Activated T-helper 1 cell treated with Interleukin-2 at 50 U/mL for 16 hours (primary cell): ENCODE data around the gene ARHGEF16.

Source experiments
- DNase-seq: peaks from one replicate; pipeline ENCODE4 v3.0.0-alpha.2; 2020; ENCODE audit warnings: low read depth

The ARHGEF16 gene

GRCh38 chr1:3453891-3454810, at the start of gene ARHGEF16:
Gene ARHGEF16 (plus strand): TSS chr1:3454665. CDS start chr1:3463085, 8,420 bp downstream.
- DNase-seq = peak; percentile 14

DNA sequence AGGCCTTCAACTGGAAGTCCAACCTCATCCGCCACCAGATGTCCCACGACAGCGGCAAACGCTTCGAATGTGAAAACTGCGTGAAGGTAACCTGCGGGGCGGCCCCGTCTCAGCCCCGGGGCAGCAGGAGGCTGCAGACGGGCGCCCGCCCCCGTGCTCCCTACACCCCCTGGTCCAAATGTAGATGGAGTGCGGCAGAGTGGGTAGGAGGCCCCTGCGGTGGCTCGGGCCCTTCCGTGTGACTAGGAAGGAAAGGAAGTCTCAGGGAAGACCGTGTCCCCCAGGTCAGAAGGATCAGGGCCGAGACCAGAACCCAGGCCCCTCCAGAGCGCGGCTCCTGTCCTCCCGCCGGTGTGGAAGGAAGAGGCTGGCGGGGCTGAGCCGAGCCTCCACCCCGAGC, 49.7 kb upstream of the ARHGEF16 start:
- no peak for DNase-seq

DNA sequence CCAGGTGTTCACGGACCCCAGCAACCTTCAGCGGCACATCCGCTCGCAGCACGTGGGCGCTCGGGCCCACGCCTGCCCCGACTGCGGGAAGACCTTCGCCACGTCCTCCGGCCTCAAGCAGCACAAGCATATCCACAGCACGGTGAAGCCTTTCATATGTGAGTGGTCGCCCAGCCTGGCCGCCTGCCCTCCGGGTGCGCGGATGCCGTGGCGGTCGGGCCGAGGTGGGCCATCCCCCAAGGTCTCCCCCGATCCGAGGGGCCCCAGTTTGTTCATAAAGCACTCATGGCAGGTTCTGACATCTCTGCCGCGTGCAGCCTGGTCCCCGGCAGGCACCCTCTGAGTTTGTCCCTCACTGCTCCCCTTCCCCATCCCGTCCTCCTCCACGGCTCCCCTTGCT, 49.0 kb upstream of the ARHGEF16 start:
- DNase-seq = no peak

DNA sequence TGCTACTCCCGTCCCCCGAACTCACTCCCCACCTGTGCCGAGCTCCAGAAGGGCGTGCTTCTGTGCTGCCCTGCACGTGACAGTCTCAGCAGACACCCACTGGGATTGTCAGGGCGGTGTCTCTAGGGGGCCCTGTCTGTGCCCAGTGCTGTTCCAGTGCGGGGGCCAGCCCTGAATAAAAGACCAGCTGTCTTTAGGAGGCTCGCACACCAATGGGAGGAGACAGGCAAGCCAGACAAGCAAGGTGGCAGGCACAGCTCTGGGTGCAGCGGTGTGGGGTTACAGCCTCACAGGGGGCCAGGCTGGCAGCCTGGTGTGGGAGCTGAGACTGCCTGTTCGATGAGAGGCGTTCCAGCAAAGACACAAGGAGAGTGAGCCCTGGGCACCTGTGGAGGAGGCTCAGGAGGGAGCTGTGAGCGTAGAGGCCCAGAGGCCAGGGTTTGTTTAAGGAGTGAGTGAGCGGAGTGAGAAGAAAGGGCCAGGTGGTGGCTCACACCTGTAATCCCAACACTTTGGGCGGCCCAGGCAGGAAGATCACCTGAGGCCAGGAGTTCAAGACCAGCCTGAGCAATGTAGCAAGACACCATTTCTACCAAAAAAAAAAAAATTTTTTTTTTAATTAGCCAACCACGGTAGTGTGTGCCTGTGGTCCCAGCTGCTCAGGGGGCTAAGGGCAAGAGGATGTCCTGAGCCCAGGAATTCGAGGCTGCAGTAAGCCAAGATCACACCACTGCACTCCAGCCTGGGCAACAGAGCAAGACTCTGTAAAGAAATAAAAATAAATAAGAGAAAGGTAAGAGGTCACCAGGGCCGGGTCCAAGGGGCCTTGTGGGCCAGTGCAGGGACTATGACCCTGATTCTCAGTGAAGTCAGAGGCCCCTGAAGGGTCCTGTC, 48.2 kb upstream of the ARHGEF16 start:
- no peak for DNase-seq

GRCh38 chr1:3407021-3407420, 47.4 kb upstream of the ARHGEF16 start:
- no peak for DNase-seq

DNA sequence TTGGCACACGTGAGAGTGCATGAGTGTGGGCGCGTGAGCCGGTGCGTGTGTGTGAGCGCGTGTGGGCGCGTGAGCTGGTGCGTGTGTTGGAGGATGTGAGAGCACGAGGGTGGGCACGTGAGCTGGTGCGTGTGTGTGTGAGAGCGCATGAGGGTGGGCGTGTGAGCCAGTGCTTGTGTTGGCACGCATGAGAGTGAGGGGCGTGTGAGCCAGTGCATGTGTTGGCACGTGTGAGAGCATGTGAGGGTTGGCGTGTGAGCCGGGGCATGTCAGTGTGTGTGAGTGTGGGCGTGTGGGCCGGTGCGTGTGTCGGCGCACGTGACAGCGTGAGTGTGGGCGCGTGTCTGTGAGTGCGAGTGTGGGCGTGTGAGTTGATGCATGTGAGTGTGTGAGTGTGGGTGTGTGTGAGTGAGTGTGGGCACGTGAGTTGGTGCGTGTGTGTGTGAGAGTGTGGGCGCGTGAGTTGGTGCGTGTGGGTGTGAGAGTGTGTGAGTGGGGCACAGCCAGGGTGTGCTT, 45.7 kb upstream of the ARHGEF16 start:
- DNase-seq = no peak

DNA sequence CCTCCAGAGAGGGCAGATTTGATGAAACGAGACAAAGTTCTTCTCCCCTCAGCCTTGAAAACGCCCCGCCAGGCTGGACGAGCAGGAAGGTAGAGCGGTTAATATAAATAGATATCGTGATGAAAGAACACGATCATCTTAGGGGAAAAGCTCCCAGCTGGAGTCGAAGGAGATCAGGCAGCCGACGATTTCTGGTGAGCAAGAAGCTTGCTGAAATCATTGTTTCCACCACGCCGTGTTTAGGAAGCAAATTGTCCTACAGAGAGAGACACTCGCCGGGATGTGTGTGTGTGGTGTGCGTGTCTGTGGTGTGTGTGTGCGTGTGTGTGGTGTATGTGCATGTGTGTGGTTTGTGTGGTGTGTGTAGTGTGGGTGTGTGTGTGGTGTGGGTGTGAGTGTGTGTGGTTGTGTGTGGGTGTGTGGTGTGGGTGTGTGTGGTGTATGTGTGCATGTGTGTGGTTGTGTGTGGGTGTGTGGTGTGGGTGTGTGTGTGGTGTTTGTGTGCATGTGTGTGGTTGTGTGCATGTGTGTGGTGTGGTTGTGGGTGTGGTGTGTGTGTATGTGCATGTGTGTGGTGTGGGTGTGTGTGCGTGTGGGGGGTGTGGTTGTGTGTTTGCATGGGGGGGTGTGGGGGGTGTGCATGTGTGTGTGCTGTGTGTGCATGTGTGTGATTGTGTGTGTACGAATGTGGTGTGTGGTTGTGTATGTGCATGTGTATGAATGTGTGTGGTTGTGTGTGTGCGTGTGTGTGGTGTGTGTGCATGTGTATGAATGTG, 44.9 kb upstream of the ARHGEF16 start:
- no peak for DNase-seq

DNA sequence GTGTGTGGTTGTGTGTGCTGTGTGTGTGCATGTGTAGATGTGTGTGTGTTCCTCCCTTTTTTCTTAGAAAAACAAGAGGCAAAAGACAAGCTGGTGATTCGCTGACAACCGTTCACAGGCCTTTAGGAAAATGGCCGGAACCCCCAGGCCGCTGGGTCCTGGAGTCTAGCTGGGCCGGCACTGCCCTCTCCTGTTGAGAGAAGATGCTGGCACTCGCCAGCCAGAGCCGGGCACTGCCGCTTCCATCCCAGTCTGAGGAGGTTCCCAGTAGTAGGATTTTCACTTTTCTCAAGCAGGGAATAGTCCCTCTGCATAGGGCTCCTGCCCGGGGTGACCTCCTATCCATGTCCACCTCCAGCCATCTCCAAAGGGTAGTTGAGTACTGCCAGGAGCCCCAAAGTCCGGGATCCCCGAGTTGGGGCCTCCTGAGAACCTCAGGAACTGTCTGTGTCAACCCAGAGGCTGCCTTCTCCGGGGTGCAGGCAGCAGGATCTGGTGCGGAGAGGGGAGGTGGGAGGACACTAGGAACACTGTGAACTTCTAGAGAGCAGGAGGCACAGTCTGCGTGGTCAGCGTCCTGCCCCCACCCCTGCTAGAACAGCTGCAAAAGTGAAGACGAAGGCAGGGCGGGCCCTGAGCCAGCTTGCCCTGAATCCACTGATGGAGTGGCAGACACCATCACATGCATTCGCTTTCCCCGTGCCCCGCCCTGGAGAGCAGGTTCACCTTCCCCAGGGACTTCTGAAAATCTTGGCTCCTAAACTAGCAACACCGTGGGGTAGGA, 44.1 kb upstream of the ARHGEF16 start:
- DNase-seq = no peak

- DNase-seq = no peak
Measured at GRCh38 chr1:3411806-3412205, 42.7 kb upstream of the ARHGEF16 start.

DNA sequence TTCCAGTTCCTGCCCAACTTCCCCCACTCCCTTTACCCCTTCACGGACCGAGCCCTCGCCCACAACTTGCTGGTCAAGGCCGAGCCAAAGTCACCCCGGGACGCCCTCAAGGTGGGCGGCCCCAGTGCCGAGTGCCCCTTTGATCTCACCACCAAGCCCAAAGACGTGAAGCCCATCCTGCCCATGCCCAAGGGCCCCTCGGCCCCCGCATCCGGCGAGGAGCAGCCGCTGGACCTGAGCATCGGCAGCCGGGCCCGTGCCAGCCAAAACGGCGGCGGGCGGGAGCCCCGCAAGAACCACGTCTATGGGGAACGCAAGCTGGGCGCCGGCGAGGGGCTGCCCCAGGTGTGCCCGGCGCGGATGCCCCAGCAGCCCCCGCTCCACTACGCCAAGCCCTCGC, 42.1 kb upstream of the ARHGEF16 start:
- DNase-seq = no peak

DNA sequence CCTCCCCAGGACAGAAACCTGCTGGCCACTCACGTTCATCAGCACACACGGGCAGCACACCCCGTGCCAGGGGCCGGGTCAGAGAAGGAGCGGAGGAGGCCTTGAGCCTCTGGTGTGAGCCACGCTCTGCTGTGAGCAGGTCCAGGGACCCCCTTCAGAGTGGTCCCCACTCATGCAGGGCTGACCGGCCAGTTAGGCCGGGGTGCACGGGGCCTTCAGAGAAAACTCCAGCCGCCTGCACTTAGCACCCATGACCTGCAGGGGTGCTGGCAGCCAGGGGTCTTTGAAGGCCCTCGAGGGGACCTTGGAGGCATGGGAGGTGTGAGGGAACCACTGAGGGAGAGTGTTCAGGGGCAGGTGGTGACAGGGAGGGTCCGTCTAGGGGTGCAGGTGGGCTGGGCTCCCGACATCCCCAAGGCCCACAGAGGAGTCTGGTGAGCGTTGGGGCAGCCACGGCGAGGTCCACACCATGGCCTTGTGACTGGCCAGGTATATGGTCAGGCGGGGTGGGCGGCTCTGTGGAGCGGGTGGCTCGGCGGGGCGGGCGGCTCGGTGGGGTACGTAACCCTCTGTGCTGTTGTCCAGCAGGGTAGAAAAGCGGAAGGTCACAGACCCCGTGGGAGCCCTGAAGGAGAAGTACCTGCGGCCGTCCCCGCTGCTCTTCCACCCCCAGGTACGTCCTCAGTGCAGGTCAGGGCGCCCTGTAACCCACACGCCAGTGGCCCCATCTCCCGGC, 40.3 kb upstream of the ARHGEF16 start:
- DNase-seq = no peak

GRCh38 chr1:3415260-3416090, 39.0 kb upstream of the ARHGEF16 start:
- DNase-seq = no peak

- no peak for DNase-seq
Measured at GRCh38 chr1:3417082-3417739, 37.3 kb upstream of the ARHGEF16 start.

DNA sequence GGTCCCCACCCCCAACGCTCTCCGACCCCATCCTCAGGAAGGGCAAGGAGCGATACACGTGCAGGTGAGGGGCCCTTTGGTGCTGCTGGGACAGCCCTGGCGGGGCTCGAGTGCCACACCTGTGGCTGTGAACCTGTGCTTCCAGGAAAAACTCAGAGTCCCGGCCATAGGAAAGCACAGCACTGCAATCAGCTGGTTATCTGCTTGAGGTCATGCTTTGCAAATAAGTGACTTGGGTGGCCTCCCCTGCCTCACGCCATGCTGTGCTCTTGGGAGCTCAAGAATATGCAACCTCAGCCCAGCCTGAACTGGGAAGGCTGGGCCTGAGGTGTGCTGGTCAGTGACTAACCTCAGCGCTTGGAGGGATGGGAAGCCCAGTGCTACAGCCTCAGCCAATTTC, 36.5 kb upstream of the ARHGEF16 start:
- DNase-seq = no peak

DNA sequence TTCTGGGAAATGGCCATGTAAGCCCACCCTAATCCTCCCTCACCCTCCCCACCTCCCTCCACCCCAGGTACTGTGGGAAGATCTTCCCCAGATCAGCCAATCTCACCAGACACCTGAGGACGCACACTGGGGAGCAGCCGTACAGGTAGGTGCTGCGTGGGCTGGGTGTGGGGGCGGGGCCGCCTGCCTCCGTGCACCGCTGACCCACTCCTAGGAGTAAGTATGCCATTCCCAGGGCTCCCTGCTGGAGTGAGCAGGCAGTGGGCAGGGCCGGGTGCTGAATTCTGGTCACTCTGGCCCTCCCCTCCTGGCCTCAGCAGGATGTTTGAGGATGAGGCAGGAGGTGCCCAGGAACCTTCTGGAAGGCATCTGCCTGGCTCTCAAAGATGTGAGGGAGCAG, 35.9 kb upstream of the ARHGEF16 start:
- no peak for DNase-seq

DNA sequence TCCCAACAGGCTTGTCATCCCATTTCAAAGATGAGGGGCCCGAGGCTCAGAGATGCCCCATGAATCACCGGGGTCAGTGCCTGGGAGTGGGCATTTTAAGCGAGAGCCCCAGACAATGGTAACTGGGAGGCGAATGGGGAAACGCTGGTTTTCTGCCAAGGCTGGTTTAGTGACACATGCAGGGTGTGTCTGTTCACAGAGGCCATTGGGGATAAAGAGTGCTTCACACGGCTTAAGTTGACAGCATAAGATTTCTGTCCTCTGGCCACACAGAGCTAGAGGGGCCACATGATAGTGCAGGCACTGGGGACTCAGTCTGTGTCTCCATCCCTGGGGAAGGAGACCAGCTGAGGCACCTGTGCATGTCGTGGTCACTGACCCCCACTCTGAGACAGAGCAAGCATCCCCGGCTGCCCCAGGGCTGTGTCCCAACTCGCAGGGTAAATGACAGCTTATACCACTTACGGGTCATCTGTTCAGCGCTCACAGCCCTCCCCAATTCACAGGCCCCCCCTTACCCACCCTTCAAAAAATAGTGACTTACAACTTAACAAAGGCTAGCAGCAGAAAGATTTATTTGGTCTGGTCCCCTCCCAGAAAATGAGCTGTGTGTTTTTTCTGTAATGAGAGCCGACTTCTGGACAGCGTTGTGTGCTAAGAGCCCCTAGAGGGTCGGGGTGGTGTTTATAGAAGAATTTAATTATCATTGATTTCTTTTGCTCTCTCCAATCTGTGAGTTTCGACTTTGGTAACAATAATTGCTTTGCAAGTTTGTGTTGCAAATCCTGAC, 34.9 kb upstream of the ARHGEF16 start:
- DNase-seq = no peak

GRCh38 chr1:3420218-3420951, 34.1 kb upstream of the ARHGEF16 start:
- DNase-seq = no peak
